ENCODE results near the gene APOBEC3B.
A peak's percentile ranks its signal among the peaks of the same experiment; 100 is the strongest.
"Not testable (repeated sequence)": the region's sequence is repeated elsewhere in the genome, so short reads cannot be mapped to it uniquely, and the experiment has no call there.

The APOBEC3B gene

DNA sequence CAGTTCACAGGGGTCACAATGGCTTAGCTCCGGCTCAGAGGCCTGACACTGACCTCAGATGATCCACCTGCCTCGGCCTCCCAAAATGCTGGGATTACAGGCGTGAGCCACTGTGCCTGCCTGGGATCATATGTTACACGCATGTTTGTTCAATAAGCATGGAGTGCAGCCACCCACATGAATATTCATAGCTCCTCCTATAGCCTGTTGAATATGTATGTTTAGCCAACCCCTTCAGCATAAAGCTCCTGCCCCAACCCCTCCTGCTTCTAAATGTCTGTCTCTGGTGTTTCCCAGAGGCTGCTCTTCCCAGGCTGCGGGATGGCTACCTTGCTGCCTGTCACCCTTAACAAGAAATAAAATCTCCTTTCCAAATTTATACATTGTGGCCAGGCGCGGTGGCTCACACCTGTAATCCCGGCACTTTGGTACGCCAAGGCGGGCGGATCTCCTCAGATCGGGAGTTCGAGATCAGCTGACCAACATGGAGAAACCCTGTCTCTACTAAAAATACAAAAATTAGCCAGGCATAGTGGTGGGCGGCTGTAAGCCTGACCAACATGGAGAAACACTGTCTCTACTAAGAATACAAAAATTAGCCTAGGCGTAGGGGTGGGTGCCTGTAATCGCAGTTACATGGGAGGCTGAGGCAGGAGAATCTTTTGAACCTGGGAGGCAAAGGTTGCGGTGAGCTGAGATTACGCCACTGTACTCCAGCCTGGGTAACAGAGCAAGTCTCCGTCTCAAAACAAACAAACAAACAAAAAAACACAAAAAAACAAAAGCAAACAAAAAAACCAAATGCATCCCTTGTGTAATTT lies 57.4 kb downstream of the APOBEC3B start:
- DNase-seq: no peak

DNA sequence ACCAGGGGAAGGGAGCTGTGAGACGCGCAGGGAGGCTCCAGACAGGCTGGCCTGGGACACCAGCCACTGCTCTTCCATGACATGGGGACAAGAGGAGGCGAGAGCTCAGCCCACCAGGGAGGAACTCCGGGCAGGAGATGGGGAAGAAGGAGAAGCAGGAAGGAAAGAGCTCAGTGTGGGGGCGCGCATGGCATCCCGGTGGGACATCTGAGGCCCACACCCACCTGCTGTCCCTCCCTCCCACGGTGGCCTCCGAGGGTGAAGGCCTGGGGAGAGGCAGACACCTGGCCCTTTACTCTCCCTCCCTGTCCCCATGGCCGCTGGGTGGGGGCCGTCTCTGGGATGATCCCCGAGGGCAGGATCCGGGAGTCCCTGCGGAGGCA lies 58.0 kb downstream of the APOBEC3B start:
- DNase-seq: not testable (repeated sequence)

DNA sequence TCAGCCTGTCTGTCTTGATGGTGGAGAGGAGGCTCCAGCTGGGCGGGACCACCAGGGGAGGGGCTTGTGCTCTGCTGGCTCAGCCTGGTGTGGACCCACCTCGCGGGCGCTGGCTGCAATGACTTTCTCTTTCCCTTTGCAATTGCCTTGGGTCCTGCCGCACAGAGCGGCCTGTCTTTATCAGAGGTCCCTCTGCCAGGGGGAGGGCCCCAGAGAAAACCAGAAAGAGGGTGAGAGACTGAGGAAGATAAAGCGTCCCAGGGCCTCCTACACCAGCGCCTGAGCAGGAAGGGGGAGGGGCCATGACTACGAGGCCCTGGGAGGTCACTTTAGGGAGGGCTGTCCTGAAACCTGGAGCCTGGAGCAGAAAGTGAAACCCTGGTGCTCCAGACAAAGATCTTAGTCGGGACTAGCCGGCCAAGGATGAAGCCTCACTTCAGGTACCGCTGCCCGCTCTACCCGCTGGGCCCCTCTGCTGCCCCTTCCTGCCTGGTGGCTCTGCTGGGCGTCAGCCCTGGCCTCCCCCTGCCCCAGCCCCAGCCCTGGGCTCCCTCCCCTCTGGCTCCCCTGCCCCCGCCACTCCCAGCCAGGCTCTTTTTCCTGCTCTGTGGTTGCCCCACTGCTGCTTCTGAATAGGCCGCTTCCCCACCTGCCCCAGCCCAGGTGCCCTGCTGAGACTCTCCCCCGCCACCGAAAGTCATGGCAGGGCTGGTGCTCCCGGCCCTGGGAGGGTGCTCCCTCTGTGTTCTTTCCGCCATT lies 58.6 kb downstream of the APOBEC3B start, which contains the start of gene APOBEC3F:
APOBEC3F (plus strand) TSS at position 327 of the 759 bp plus-strand sequence; CDS start at position 424, 97 bp downstream.
- DNase-seq: peak; percentile 43

DNA sequence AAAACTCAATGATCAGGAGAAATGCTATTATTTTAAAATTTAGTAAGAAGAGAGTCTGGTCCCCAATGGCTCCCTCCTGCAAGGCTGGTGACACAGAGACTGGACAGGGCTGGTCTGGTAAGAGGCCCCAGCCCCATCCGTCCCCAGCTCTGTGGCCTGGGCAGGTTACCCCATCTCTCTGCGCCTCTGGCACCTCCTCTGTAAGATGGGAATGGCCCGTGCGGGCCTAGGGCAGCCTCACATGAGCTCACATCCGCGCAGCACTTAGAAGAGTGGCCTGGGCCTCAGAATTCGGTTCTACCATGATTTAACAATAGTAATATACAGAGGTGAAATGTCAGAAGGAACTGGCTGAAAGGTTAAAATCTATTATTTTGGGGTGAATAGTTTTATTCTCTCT lies 59.8 kb downstream of the APOBEC3B start:
- DNase-seq: no peak

All from T-helper 9 cell (primary cell).